HCT116 (cell line): ENCODE measurements around the gene CDRT15L2.
"Not testable (repeated sequence)": the region's sequence is repeated elsewhere in the genome, so short reads cannot be mapped to it uniquely, and the experiment has no call there.

Source experiments
- CTCF ChIP-seq, 3 experiments: fragments of 200-600 bp in 1 of 3; sonication (generic) in 1 of 3; IDR thresholded peaks in 2 of 3; conservative IDR thresholded peaks in 1 of 3; 2 replicates each; pipeline ENCODE4 v1.5.1; 2012 to 2017; ENCODE audit warnings: low read depth in 2 of 3, low read length in 2 of 3, antibody characterized with exemption in 1 of 3, borderline replicate concordance in 1 of 3, control low read depth in 1 of 3, mild to moderate bottlenecking in 1 of 3, mixed read lengths in 1 of 3, mixed run types in 1 of 3, moderate library complexity in 1 of 3; ENCODE audit not compliant: insufficient read depth in 1 of 3
- EGR1 ChIP-seq: IDR thresholded peaks from 2 replicates; pipeline ENCODE4 v1.6.1; 2012; ENCODE audit warnings: low read depth
- ELF1 ChIP-seq: IDR thresholded peaks from 2 replicates; pipeline ENCODE4 v1.6.1; 2012; ENCODE audit warnings: low read depth, borderline replicate concordance
- EZH2 ChIP-seq: fragments of 200-600 bp; sonication (generic); IDR thresholded peaks from 2 replicates; pipeline ENCODE4 v1.6.1; 2017; ENCODE audit warnings: antibody characterized with exemption, mixed run types
- EZH2phosphoT487 ChIP-seq: fragments of 200-600 bp; IDR thresholded peaks from 2 replicates; pipeline ENCODE4 v1.6.1; 2018; ENCODE audit warnings: antibody characterized with exemption, borderline replicate concordance
- FOSL1 ChIP-seq: IDR thresholded peaks from 2 replicates; pipeline ENCODE4 v1.6.1; 2012; ENCODE audit warnings: low read depth
- MAX ChIP-seq: IDR thresholded peaks from 2 replicates; pipeline ENCODE4 v1.6.1; 2012
- POLR2A ChIP-seq: IDR thresholded peaks from 2 replicates; pipeline ENCODE4 v1.7.0; 2011; ENCODE audit warnings: borderline replicate concordance; ENCODE audit not compliant: insufficient read depth, insufficient read length; ENCODE audit errors: extremely low read depth
- POLR2AphosphoS5 ChIP-seq: IDR thresholded peaks from 2 replicates; pipeline ENCODE4 v1.6.1; 2011; ENCODE audit warnings: mild to moderate bottlenecking, low read depth, low read length, moderate library complexity
- RAD21 ChIP-seq: IDR thresholded peaks from 2 replicates; pipeline ENCODE4 v1.6.1; 2012; ENCODE audit warnings: low read depth, mild to moderate bottlenecking
- SP1 ChIP-seq: IDR thresholded peaks from 2 replicates; pipeline ENCODE4 v1.6.1; 2012; ENCODE audit warnings: low read depth
- YY1 ChIP-seq: IDR thresholded peaks from 2 replicates; pipeline ENCODE4 v1.6.1; 2011; ENCODE audit warnings: low read length, low read depth, moderate library complexity, mild to moderate bottlenecking; ENCODE audit not compliant: insufficient replicate concordance; ENCODE audit errors: extremely low read depth

- not testable (repeated sequence) for TF ChIP-seq EZH2; CTCF (IDR thresholded peaks at IDR 0.05 in 2 of 3, conservative IDR thresholded peaks at IDR 0.05 in 1 of 3; ENCODE audit: borderline replicate concordance in 1 of 3, insufficient read depth in 1 of 3, low read depth in 2 of 3, low read length in 2 of 3); SP1; POLR2AphosphoS5; EZH2phosphoT487; YY1; POLR2A; RAD21; ELF1; EGR1; FOSL1; MAX
Measured at GRCh38 chr17:20573216-20573615, 6.3 kb upstream of the CDRT15L2 start.
